Stomach smooth muscle (tissue), 2 donors: ENCODE data around the gene DNAJB2.
"Not testable (repeated sequence)": the region's sequence is repeated elsewhere in the genome, so short reads cannot be mapped to it uniquely, and the experiment has no call there.

Source experiments
- H3K27ac ChIP-seq: one replicate; pipeline ENCODE4 v1.7.0; 2013; ENCODE audit warnings: mild to moderate bottlenecking, low read length, inconsistent platforms
- H3K27me3 ChIP-seq, 2 donors: one replicate each; pipeline ENCODE4 v1.7.0; 2013; ENCODE audit warnings: low read length in 2 of 2; ENCODE audit not compliant: insufficient read depth in 2 of 2, control insufficient read depth in 1 of 2
- H3K36me3 ChIP-seq, 2 donors: one replicate each; pipeline ENCODE4 v1.7.0; 2013; ENCODE audit warnings: low read length in 2 of 2; ENCODE audit not compliant: control insufficient read depth in 2 of 2, insufficient read depth in 2 of 2
- H3K4me1 ChIP-seq: one replicate; pipeline ENCODE4 v1.7.0; 2013; ENCODE audit warnings: low read length; ENCODE audit not compliant: control insufficient read depth, insufficient read depth
- H3K4me3 ChIP-seq, 2 donors: one replicate each; pipeline ENCODE4 v1.7.0; 2013; ENCODE audit warnings: low read length in 2 of 2
- H3K9ac ChIP-seq, 2 donors: one replicate each; pipeline ENCODE4 v1.7.0; 2013; ENCODE audit warnings: low read length in 2 of 2, mild to moderate bottlenecking in 1 of 2
- H3K9me3 ChIP-seq, 2 donors: one replicate each; pipeline ENCODE4 v1.7.0; 2013; ENCODE audit warnings: low read length in 2 of 2; ENCODE audit not compliant: control insufficient read depth in 2 of 2
- donor health status: healthy.
- donor health status: Pancreatic carcinoma.

The DNAJB2 gene

DNA sequence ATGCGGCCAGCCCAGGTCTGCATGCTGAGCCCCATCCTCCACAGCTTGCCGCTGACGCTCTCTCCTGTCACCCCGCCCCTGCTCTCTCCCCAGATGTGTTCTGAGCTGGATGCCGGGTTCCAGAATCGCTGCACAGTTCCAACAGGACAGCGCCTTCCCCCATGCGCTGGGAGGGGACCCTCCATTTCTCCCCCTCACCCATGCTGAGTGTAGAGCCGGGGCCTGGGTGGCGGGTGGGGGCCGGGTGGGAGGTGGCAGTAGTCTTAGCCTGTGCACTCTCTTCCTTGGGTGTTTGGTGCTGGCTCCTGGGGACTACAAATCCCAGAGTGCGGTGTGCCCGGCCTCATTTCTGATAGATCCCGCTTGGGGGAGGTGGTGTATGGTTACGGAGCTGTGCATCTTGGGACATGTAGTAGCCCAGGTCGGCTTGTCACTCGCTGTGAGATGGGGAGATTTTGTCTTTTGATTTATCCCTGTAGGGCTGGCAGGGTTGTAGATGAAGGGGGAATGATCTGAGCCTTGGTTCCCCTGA is 6.8 kb downstream of the DNAJB2 start:
- Histone ChIP-seq H3K4me1 (peaks cover 35% of the 10 kb centered on the region), H3K9me3 (no peaks in the 10 kb centered on the region), H3K27me3 (no peaks in the 10 kb centered on the region), H3K36me3 (peaks cover 42 to 43% of the 10 kb centered on the region in 2 donors), H3K4me3 (no peak overlapping the region), H3K9ac (no peak overlapping the region), H3K27ac (no peak overlapping the region)

DNA sequence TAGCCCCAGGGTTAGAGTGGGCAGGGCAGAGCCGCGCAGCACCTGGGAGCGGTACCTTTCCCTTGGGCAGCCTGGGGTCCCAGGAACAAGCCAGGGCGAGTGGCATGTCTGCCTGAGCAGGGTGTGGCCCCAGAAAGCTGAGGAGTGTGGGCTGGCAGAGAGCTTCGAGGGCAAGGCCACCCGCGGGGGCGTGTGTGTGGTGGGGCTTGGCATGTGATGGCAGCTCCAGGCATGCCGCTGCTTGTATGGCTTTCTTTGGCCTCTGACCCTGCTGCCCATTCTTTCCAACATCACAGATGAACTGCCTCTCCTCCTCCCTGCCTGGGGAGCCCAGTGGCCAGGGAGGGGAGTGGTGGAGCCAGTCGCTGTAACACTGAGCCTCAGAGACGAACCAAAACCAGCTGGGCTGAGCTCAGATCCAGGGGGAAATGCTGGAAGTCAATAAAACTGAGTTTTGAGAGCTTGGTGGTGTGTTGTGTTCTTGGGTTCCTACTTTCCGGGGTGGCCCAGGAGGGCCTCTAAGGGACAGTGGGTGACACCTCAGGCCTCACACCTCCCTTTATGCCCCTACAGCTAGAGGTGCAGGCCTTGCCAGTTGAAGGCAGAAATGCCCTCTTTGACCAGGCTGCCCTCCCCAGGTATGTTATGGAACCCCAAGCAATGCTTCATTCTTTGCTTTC is 7.4 kb downstream of the DNAJB2 start:
- Histone ChIP-seq H3K27ac (no peak overlapping the region), H3K27me3 (no peaks in the 10 kb centered on the region), H3K9me3 (no peaks in the 10 kb centered on the region), H3K4me1 (peaks cover 29% of the 10 kb centered on the region), H3K36me3 (peaks cover 36 to 37% of the 10 kb centered on the region in 2 donors), H3K4me3 (no peak overlapping the region), H3K9ac (no peak overlapping the region)

DNA sequence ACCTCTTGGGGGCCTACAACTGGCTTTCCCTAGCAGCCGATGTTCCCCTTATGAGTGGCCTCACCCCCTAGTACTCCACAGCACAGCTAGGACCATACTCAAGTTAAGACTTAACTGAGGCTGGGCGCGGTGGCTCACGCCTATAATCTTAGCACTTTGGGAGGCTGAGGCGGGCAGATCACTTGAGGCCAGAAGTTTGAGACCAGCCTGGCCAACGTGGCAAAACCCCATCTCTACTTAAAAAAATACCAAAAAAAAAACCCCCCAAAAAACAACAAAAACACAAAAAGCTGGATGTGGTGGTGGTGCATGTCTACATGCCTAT is 7.9 kb downstream of the DNAJB2 start:
- H3K9ac ChIP-seq, H3K27me3 ChIP-seq, H3K9me3 ChIP-seq, H3K4me3 ChIP-seq, H3K27ac ChIP-seq: not testable (repeated sequence)
- Histone ChIP-seq H3K4me1 (peaks cover 24% of the 10 kb centered on the region), H3K36me3 (peaks cover 31 to 32% of the 10 kb centered on the region in 2 donors)

DNA sequence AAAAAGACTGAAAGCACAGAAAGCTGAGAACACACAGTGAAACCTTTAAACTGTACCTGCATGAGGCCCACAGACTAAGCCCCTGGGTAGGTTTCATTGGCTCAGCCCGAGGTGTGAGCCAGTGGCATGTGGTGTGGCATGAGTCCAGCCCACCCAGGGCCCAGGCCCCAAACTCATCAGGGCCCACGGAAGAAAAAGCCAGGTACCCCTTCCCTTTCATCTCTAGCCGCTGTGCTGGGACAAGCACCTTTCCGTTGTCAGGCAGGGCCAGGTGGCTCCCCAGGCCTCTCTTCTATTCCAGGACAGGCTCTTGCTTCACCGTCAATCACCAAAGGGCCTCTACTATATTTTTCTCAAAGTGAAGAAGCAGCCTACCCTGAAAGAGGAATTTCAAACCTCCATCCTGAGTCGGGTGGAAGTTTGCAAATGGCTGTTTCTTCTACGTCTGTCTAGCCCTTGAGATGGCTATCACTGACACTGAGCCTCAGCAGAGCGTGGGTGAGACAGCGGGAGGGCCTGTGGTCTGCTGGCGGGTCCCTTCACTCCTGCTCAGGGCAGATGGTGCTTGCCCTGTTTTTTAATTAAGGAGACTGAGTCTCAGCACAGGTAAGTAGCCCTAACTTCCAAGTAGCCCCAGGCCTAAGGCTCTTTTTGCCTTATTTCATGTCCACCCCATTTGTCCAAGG is 8.6 kb downstream of the DNAJB2 start:
- Histone ChIP-seq H3K27me3 (no peaks in the 10 kb centered on the region), H3K27ac (no peak overlapping the region), H3K4me3 (no peak overlapping the region), H3K9ac (no peak overlapping the region), H3K36me3 (peaks cover 25 to 26% of the 10 kb centered on the region in 2 donors), H3K9me3 (no peaks in the 10 kb centered on the region), H3K4me1 (peaks cover 23% of the 10 kb centered on the region)

DNA sequence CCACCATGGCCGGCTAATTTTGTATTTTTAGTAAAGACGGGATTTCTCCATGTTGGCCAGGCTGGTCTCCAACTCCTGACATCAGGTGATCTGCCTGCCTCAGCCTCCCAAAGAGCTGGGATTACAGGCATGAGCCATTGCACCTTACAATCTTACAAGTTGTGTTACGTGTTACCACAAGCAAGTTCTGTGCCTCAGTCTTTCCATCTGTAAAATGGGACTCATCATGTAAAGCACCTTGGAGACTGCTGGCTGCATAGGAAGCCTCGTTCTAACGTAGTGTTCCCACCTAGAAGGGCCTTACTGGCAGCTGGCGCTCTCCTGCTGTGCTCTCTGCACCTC is 10.0 kb downstream of the DNAJB2 start:
- Histone ChIP-seq H3K27ac (peak overlapping the region; percentile 66), H3K27me3 (no peaks in the 10 kb centered on the region), H3K36me3 (peaks cover 12% of the 10 kb centered on the region in 2 donors), H3K9ac (no peak overlapping the region), H3K4me1 (peaks cover 27% of the 10 kb centered on the region), H3K9me3 (no peaks in the 10 kb centered on the region), H3K4me3 (no peak overlapping the region)

DNA sequence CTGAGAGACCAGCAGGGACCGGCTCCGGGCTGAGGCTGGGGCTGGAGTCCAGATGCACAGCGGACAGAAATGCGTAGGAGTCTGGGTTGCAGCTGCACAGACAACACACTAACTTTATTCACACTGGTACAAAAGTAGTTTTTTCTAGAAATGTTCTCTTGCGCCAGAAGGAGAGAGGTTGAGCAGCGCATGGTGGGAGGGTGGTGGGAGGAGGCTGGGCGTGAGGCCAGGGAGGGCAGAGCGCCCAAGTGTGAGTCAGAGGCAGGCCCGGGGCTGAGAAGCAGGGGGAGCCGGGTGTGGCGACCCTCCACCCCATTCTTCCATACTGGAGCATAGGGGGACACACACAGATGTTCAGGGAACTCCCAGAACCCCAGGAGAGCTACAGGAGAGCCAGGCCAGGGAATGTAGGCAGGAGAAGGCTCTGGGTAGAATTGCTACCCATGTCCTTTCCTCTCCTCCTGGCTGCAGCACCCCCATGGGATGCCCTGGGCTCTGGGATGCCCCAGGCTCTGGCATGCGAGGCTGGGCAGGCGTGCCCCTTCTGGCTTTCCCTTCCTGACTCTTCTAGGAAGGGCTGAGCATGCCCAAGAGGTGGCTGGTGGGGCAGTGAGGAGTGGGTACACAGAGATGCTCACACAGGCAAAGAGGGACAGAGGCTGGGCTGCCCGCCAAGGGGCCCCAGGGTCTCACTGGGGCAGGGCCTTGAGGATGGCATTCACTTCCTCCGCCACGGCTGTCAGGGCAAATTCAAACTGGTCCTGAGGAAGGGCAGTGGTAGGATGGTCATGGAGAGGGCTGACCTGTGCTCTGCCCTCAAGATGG is 10.6 kb downstream of the DNAJB2 start:
- Histone ChIP-seq H3K27me3 (no peaks in the 10 kb centered on the region), H3K9ac (peak overlapping the region in 1 of 2 donors; percentile 28), H3K27ac (peak overlapping the region; percentile 66), H3K36me3 (peaks cover 6% of the 10 kb centered on the region in 2 donors), H3K4me1 (peaks cover 28% of the 10 kb centered on the region), H3K4me3 (no peak overlapping the region), H3K9me3 (no peaks in the 10 kb centered on the region)

DNA sequence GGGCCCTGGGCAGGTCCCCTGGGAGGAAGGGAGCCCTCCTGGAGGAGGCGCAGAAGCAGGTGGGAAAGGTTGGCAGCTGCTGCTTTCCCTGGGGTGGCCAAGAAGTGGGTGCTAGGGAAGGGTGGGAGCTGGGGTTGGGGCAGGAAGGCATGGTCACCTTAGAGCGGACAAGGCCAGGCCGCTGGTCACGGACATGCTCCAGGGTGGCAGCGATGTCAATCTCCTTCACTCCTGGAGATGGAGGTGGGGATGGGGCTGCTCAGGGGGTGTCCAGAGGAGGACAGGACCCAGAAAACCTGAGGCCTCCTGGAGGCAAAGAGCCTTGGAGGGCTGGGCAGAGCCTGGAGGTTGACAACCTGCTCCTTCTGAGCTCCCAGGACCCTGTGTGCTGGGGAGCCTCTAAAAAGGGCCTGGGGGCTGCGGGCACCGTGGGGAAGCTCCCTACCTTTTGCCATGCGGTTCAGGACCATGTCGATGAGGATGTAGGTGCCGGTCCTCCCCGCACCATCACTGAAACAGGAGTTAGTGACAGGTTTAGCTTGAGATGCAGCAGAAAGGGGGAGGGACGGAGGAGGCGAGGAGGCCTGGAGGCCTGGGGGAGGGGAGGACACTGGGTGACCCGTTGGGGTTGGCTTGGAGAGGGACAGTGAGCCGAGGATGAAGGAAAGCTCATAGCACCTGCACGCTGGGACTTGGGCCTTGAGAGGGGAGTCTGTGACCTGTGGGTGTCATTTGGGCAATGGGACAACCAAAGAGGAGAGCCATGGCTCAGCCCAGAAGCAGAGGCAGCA is 11.4 kb downstream of the DNAJB2 start:
- peaks cover 0 to 4% of the 10 kb centered on the region in 2 donors for H3K36me3 ChIP-seq
- no peaks in the 10 kb centered on the region for H3K9me3 ChIP-seq
- H3K27me3 ChIP-seq = no peaks in the 10 kb centered on the region
- H3K4me3 ChIP-seq = no peak overlapping the region
- peaks cover 27% of the 10 kb centered on the region for H3K4me1 ChIP-seq
- H3K9ac ChIP-seq = no peak overlapping the region
- peak overlapping the region; percentile 66 for H3K27ac ChIP-seq

DNA sequence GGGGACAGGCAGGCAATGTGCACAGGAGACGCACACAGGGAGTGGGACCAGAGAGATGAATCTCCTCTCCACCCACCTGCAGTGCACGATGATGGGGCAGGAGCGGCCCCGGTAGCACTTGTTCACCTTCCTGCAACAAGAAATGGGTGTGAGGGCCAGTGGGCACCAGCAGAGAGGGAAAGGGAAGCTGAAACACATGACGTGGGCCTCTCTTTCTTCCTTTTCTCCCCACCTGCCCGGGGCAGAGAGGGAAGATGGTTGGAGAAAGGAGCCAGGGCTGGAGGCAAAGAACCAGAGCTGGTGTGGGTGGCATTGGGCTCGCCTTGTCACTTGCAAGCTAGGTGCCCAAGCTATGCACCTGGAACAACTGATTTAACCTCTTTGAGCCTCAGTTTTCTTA is 12.2 kb downstream of the DNAJB2 start:
- Histone ChIP-seq H3K27ac (no peak overlapping the region), H3K36me3 (peaks cover 0 to 2% of the 10 kb centered on the region in 2 donors), H3K27me3 (no peaks in the 10 kb centered on the region), H3K4me1 (peaks cover 27% of the 10 kb centered on the region), H3K9ac (no peak overlapping the region), H3K9me3 (no peaks in the 10 kb centered on the region), H3K4me3 (no peak overlapping the region)

DNA sequence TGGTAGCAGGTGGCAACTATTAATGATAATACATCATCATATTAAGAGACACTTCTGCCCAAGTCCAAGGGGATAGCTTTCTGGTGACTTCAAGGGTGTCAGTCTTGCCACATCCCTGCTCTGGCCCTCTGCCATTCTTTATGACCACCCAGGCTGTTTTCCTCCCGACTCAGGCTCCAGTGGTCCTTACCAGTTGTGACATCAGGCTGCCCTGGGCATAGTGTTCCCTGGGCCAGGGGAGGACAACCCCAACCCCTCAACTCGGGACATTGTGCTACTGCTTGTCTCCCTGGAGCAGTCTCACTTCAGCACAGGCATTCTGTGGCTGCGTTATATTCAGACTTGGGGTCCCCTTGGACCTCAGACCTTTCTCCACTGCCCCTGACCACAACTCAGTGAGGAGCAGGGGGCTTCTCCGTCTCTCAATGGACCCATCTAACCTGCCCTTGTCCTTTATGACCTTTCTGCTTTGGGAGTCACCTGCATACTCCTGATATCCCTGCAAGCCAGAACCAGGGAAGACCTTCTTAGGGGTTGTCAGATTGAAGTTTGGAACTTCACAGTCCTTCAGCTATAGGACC is 12.8 kb downstream of the DNAJB2 start:
- H3K27ac ChIP-seq = no peak overlapping the region
- H3K4me1 ChIP-seq = peaks cover 25% of the 10 kb centered on the region
- H3K9me3 ChIP-seq = no peaks in the 10 kb centered on the region
- no peaks in the 10 kb centered on the region for H3K36me3 ChIP-seq
- no peak overlapping the region for H3K9ac ChIP-seq
- no peak overlapping the region for H3K4me3 ChIP-seq
- H3K27me3 ChIP-seq = no peaks in the 10 kb centered on the region

DNA sequence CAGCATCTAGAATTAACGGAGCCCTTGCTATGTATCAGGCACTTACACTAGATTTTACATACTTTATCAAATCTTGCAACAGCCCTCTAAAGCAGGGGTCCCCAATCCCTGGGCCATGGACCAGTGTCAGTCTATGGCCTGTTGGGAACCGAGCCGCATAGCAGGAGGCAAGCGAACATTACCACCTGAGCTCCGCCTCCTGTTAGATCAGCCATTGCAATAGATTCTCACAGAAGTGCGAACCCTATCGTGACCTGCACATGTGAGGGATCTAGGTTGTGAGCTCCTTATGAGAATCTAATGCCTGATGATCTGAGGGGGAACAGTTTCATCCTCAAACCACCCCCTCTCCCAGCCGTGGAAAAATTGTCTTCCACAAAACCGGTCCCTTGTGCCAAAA is 13.4 kb downstream of the DNAJB2 start:
- Histone ChIP-seq H3K27me3 (no peaks in the 10 kb centered on the region), H3K4me1 (peaks cover 25% of the 10 kb centered on the region), H3K27ac (no peak overlapping the region), H3K4me3 (no peak overlapping the region), H3K9me3 (no peaks in the 10 kb centered on the region), H3K9ac (no peak overlapping the region), H3K36me3 (no peaks in the 10 kb centered on the region)
